GM23338 (cell line): ENCODE measurements around the gene SCN4A. TPM values are rescaled to one million over a fixed set of nuclear protein-coding genes. Genes with fewer than 3 reads are reported as not detected.
"Not testable (repeated sequence)": the region's sequence is repeated elsewhere in the genome, so short reads cannot be mapped to it uniquely, and the experiment has no call there.

Experiments used
- ATAC-seq: fragments of 200-7000 bp; cut with Tn5 transposase; 3 replicates; pipeline ENCODE4 v1.9.1; 2020
- DNase-seq: peaks from one replicate; pipeline ENCODE4 v3.0.0-alpha.2; 2015; ENCODE audit warnings: low spot score
- H2AFZ ChIP-seq: fragments of 200-600 bp; sonication (generic); 2 replicates; pipeline ENCODE4 v1.8.0; 2016; ENCODE audit warnings: antibody characterized with exemption, mild to moderate bottlenecking, moderate library complexity
- H3F3A ChIP-seq: fragments of 200-600 bp; sonication (generic); replicated peaks from 2 replicates; pipeline ENCODE4 v1.8.0; 2017; ENCODE audit warnings: antibody characterized with exemption, mixed run types, low read depth
- H3K27ac ChIP-seq: fragments of 200-600 bp; sonication (generic); 2 replicates; pipeline ENCODE4 v1.6.1; 2016; ENCODE audit warnings: low read depth
- H3K27me3 ChIP-seq: fragments of 200-600 bp; sonication (generic); 2 replicates; pipeline ENCODE4 v1.8.0; 2016; ENCODE audit warnings: mild to moderate bottlenecking, mixed run types, moderate library complexity; ENCODE audit not compliant: insufficient read depth
- H3K36me3 ChIP-seq: fragments of 200-600 bp; sonication (generic); 2 replicates; pipeline ENCODE4 v1.8.0; 2016; ENCODE audit warnings: mild to moderate bottlenecking; ENCODE audit not compliant: insufficient read depth
- H3K4me1 ChIP-seq: fragments of 200-600 bp; sonication (generic); 2 replicates; pipeline ENCODE4 v1.8.0; 2016; ENCODE audit warnings: mild to moderate bottlenecking, moderate library complexity; ENCODE audit not compliant: insufficient read depth
- H3K4me2 ChIP-seq: fragments of 200-600 bp; sonication (generic); 2 replicates; pipeline ENCODE4 v1.7.1; 2017; ENCODE audit warnings: mixed run types
- H3K4me3 ChIP-seq: fragments of 200-600 bp; sonication (generic); 2 replicates; pipeline ENCODE4 v1.6.1; 2016; ENCODE audit warnings: mixed run types
- H3K79me2 ChIP-seq: fragments of 200-600 bp; sonication (generic); replicated peaks from 2 replicates; pipeline ENCODE4 v1.8.0; 2017; ENCODE audit warnings: mild to moderate bottlenecking; ENCODE audit not compliant: insufficient read depth
- H3K9me2 ChIP-seq: fragments of 200-600 bp; sonication (generic); 2 replicates; pipeline ENCODE4 v1.8.0; 2017; ENCODE audit not compliant: insufficient read depth
- H4K20me1 ChIP-seq: fragments of 200-600 bp; sonication (generic); replicated peaks from 2 replicates; pipeline ENCODE4 v1.8.0; 2017; ENCODE audit warnings: mild to moderate bottlenecking; ENCODE audit not compliant: insufficient read depth
- H3K27ac Mint-ChIP-seq: 2 replicates; pipeline ENCODE4 v1.8.0; 2020; ENCODE audit warnings: inconsistent platforms, mild to moderate bottlenecking, moderate library complexity, mixed read lengths
- H3K27me3 Mint-ChIP-seq: 3 replicates; pipeline ENCODE4 v1.8.0; 2022; ENCODE audit warnings: low read depth, mild to moderate bottlenecking, moderate library complexity, mixed read lengths, inconsistent platforms; ENCODE audit not compliant: insufficient read depth, poor library complexity
- H3K36me3 Mint-ChIP-seq: 3 replicates; pipeline ENCODE4 v1.8.0; 2021; ENCODE audit warnings: low read depth, mild to moderate bottlenecking, inconsistent platforms, moderate library complexity, mixed read lengths
- H3K4me1 Mint-ChIP-seq: 3 replicates; pipeline ENCODE4 v1.8.0; 2020; ENCODE audit warnings: mild to moderate bottlenecking, inconsistent platforms, mixed read lengths
- H3K4me3 Mint-ChIP-seq: 3 replicates; pipeline ENCODE4 v1.8.0; 2021; ENCODE audit warnings: moderate library complexity, mild to moderate bottlenecking, inconsistent platforms, mixed read lengths
- H3K9me3 Mint-ChIP-seq: 3 replicates; pipeline ENCODE4 v1.8.0; 2020; ENCODE audit warnings: moderate library complexity, mild to moderate bottlenecking, inconsistent platforms, mixed read lengths
- CTCF ChIP-seq, 2 experiments: fragments of 200-600 bp in 1 of 2; sonication (generic) in 1 of 2; conservative IDR thresholded peaks; 2 replicates each; pipeline versions ENCODE4 v1.5.1 to v1.6.1; 2016 to 2017; ENCODE audit warnings: antibody characterized with exemption in 2 of 2, low read depth in 2 of 2, mild to moderate bottlenecking in 2 of 2, moderate library complexity in 1 of 2
- NANOG ChIP-seq: IDR thresholded peaks from 2 replicates; pipeline ENCODE4 v1.6.1; 2016; ENCODE audit warnings: antibody characterized with exemption, borderline replicate concordance
- polyA plus RNA-seq: library from polyadenylated mRNA; unstranded; fragments of >200 nt; fragmentation: Nextera tagmentation; extraction: Ambion mirVana; gene quantifications from 2 replicates; pipeline ENCODE4 v1.2.1, GENCODE V29; 2016
- total RNA-seq: library from RNA; depleted of rRNA; stranded (reverse); fragments of >200 nt; shearing (Covaris generic); gene quantifications from 2 replicates; pipeline ENCODE4 v1.2.3, GENCODE V29; 2014

Gene SCN4A
- total and polyA plus RNA-seq, 2 experiments from 2014 or later = 2.3 to 7.9 TPM

GRCh38 chr17:63909586-63909985, 63.1 kb downstream of the SCN4A start:
- H3K79me2 ChIP-seq, H3K36me3 ChIP-seq, H3K27ac Mint-ChIP-seq, H3K27ac ChIP-seq, H3K9me3 Mint-ChIP-seq, H3K4me3 ChIP-seq, H3K4me3 Mint-ChIP-seq, H3K27me3 Mint-ChIP-seq, H3K9me2 ChIP-seq, H2AFZ ChIP-seq, H3K36me3 Mint-ChIP-seq, H3F3A ChIP-seq, H4K20me1 ChIP-seq, H3K4me2 ChIP-seq, DNase-seq, H3K27me3 ChIP-seq, ATAC-seq, H3K4me1 ChIP-seq: not testable (repeated sequence)
- H3K4me1 Mint-ChIP-seq = peaks cover 20% of the 10 kb centered on the region

- H3K27me3 Mint-ChIP-seq, H3K4me1 ChIP-seq, H3K9me2 ChIP-seq, H3K27me3 ChIP-seq, H3K79me2 ChIP-seq, H4K20me1 ChIP-seq, H3K9me3 Mint-ChIP-seq, H3K36me3 Mint-ChIP-seq, H3K27ac Mint-ChIP-seq, H3F3A ChIP-seq, H3K4me3 ChIP-seq, H3K36me3 ChIP-seq, H2AFZ ChIP-seq, H3K4me3 Mint-ChIP-seq: not testable (repeated sequence)
- TF ChIP-seq NANOG (0 out of 2 replicates have a peak, but pooled peaks have one; percentile 20), CTCF (conservative IDR thresholded peaks at IDR 0.05; ENCODE audit: low read depth in 2 of 2) (peak; percentile 54 to 60)
- DNase-seq (peak; percentile 71), ATAC-seq (peak; percentile 84)
- peaks cover 20% of the 10 kb centered on the region for H3K4me1 Mint-ChIP-seq
- Histone ChIP-seq H3K4me2 (peak overlapping the region; percentile 22; the same call in 1 of the 2 replicates), H3K27ac (0 out of 2 replicates have a peak overlapping the region, but pooled peaks have one; percentile 29)
Observed at GRCh38 chr17:63907161-63907778, 65.4 kb downstream of the SCN4A start.

- ATAC-seq, H3K4me1 ChIP-seq: not testable (repeated sequence)
Observed at GRCh38 chr17:63904796-63905195, 67.9 kb downstream of the SCN4A start.

GRCh38 chr17:63903787-63904201, 68.9 kb downstream of the SCN4A start:
- not testable (repeated sequence) for H3K4me3 ChIP-seq, H3K4me1 ChIP-seq, H3K4me3 Mint-ChIP-seq, H2AFZ ChIP-seq, H3K9me2 ChIP-seq, H3K27ac ChIP-seq, H3F3A ChIP-seq, H3K36me3 ChIP-seq, H3K9me3 Mint-ChIP-seq, H3K36me3 Mint-ChIP-seq, H3K4me2 ChIP-seq, H3K27me3 ChIP-seq, H3K27me3 Mint-ChIP-seq, H3K79me2 ChIP-seq, H4K20me1 ChIP-seq, H3K4me1 Mint-ChIP-seq
- TF ChIP-seq CTCF (conservative IDR thresholded peaks at IDR 0.05; ENCODE audit: low read depth in 2 of 2) = peak; percentile 40 to 55
- peak; percentile 61 for ATAC-seq
- H3K27ac Mint-ChIP-seq = 0 out of 2 replicates have a peak overlapping the region, but pooled peaks have one; percentile 54
- DNase-seq = peak; percentile 24

More at GRCh38 chr17:63904796-63905195, 67.9 kb downstream of the SCN4A start:
- H3K4me3 ChIP-seq, H3K27me3 ChIP-seq, H3F3A ChIP-seq, H3K27ac ChIP-seq, H3K79me2 ChIP-seq, H2AFZ ChIP-seq, H3K27ac Mint-ChIP-seq, H3K4me1 Mint-ChIP-seq, H3K4me2 ChIP-seq, H4K20me1 ChIP-seq, H3K36me3 ChIP-seq, H3K27me3 Mint-ChIP-seq, H3K36me3 Mint-ChIP-seq, H3K4me3 Mint-ChIP-seq, H3K9me2 ChIP-seq, DNase-seq, H3K9me3 Mint-ChIP-seq: not testable (repeated sequence)

- H2AFZ ChIP-seq, H3K36me3 ChIP-seq, H3K79me2 ChIP-seq, H3K36me3 Mint-ChIP-seq, H3K9me2 ChIP-seq, H3K27me3 Mint-ChIP-seq, DNase-seq, H3F3A ChIP-seq, H3K4me3 ChIP-seq, ATAC-seq, H3K4me1 Mint-ChIP-seq, H3K27me3 ChIP-seq, H3K4me2 ChIP-seq, H3K27ac ChIP-seq, H3K27ac Mint-ChIP-seq, H3K4me3 Mint-ChIP-seq, H3K9me3 Mint-ChIP-seq, H4K20me1 ChIP-seq, H3K4me1 ChIP-seq: not testable (repeated sequence)
Observed at GRCh38 chr17:63901971-63902370, 70.7 kb downstream of the SCN4A start.
